C4-2B (cell line): ENCODE data around the gene DAAM1.

Experiments used
- H3K27ac ChIP-seq: fragments of 450-650 bp; 2 replicates; pipeline ENCODE4 v1.5.1; 2017
- CTCF ChIP-seq: fragments of 450-650 bp; conservative IDR thresholded peaks from 2 replicates; pipeline ENCODE4 v1.5.1; 2017; ENCODE audit warnings: mild to moderate bottlenecking
- ZFX ChIP-seq: fragments of 450-650 bp; IDR thresholded peaks from 2 replicates; pipeline ENCODE4 v1.6.1; 2017

The DAAM1 gene

GRCh38 chr14:59195912-59196311, 7.4 kb downstream of the DAAM1 start:
- TF ChIP-seq CTCF (no peak), ZFX (no peak)

GRCh38 chr14:59197695-59198262, 9.3 kb downstream of the DAAM1 start:
- no peak for TF ChIP-seq CTCF
- no peak for TF ChIP-seq ZFX

More at GRCh38 chr14:59195912-59196311, 7.4 kb downstream of the DAAM1 start:
- no peak overlapping the region for H3K27ac ChIP-seq

GRCh38 chr14:59199205-59199604, 10.7 kb downstream of the DAAM1 start:
- TF ChIP-seq ZFX (no peak), CTCF (no peak; the same call in 1 of the 2 replicates)
- H3K27ac ChIP-seq, result no peak overlapping the region

More at GRCh38 chr14:59197695-59198262, 9.3 kb downstream of the DAAM1 start:
- no peak overlapping the region for H3K27ac ChIP-seq

- TF ChIP-seq ZFX (no peak), CTCF (no peak)
- H3K27ac ChIP-seq, result no peak overlapping the region
Measured at GRCh38 chr14:59199614-59200013, 11.1 kb downstream of the DAAM1 start.

GRCh38 chr14:59200195-59200594, 11.7 kb downstream of the DAAM1 start:
- H3K27ac ChIP-seq, result no peak overlapping the region
- TF ChIP-seq CTCF, result no peak

- no peak for TF ChIP-seq CTCF
- TF ChIP-seq ZFX, result no peak
Measured at GRCh38 chr14:59202031-59202430, 13.6 kb downstream of the DAAM1 start.

GRCh38 chr14:59204305-59204704, 15.8 kb downstream of the DAAM1 start:
- no peak overlapping the region for H3K27ac ChIP-seq
- TF ChIP-seq ZFX (no peak), CTCF (no peak)

More at GRCh38 chr14:59202031-59202430, 13.6 kb downstream of the DAAM1 start:
- H3K27ac ChIP-seq, result no peak overlapping the region
